SK-N-SH (cell line): Measurements from ENCODE around the gene RAD1. TPM values are rescaled to one million over a fixed set of nuclear protein-coding genes. Genes with fewer than 3 reads are reported as not detected.

ENCODE experiments used
- CTCF ChIA-PET: fragments of 300-600, 350-600 bp; formaldehyde crosslinking; extraction: SDS; loops from one replicate; lab custom pipeline; 2021; lab: Yijun Ruan, JAX
- POLR2A ChIA-PET: fragments of 350-600 bp; sonication (Branson Sonifier 250); formaldehyde crosslinking; extraction: SDS; loops from one replicate; lab custom pipeline; 2020; ENCODE audit warnings: antibody characterized with exemption, inconsistent platforms; lab: Yijun Ruan, JAX
- DNase-seq: peaks from one replicate; pipeline ENCODE4 v3.0.0; 2012
- H2AFZ ChIP-seq: fragments of 200-600 bp; sonication (generic); 2 replicates; pipeline ENCODE4 v1.8.1; 2016; ENCODE audit warnings: antibody characterized with exemption, mild to moderate bottlenecking, low read depth
- H3F3A ChIP-seq: fragments of 200-600 bp; sonication (generic); replicated peaks from 2 replicates; pipeline ENCODE3; 2016; ENCODE audit warnings: antibody characterized with exemption, mild to moderate bottlenecking; ENCODE audit not compliant: insufficient read depth
- H3K27ac ChIP-seq, 2 experiments: fragments of 200-500 bp in 1 of 2; fragments of 200-600 bp in 1 of 2; sonication (Bioruptor generic) in 1 of 2; sonication (generic), shearing (Covaris generic) in 1 of 2; 2 replicates each; pipeline versions ENCODE4 v1.5.1 to v1.6.1; 2014 to 2016; ENCODE audit warnings: low read depth in 2 of 2, inconsistent platforms in 1 of 2, low read length in 1 of 2, mild to moderate bottlenecking in 1 of 2, mixed read lengths in 1 of 2
- H3K27me3 ChIP-seq: fragments of 200-600 bp; sonication (generic), shearing (Covaris generic); 2 replicates; pipeline ENCODE4 v1.6.1; 2016; ENCODE audit warnings: mixed run types; ENCODE audit not compliant: insufficient read depth
- H3K36me3 ChIP-seq, 2 experiments: fragments of 200-500 bp in 1 of 2; fragments of 200-600 bp in 1 of 2; sonication (Bioruptor generic) in 1 of 2; sonication (generic) in 1 of 2; replicated peaks in 1 of 2; 2 replicates each; pipeline versions ENCODE3 to v1.5.1; 2014 to 2016; ENCODE audit warnings: low read length in 1 of 2, mild to moderate bottlenecking in 1 of 2; ENCODE audit not compliant: insufficient read depth in 2 of 2, control insufficient read depth in 1 of 2
- H3K4me1 ChIP-seq, 2 experiments: fragments of 200-500 bp in 1 of 2; fragments of 200-600 bp in 1 of 2; sonication (Bioruptor generic) in 1 of 2; sonication (generic), shearing (Covaris generic) in 1 of 2; 2 replicates each; pipeline versions ENCODE4 v1.5.1 to v1.6.1; 2014 to 2016; ENCODE audit warnings: low read depth in 1 of 2, low read length in 1 of 2, mixed run types in 1 of 2; ENCODE audit not compliant: insufficient read depth in 2 of 2, control insufficient read depth in 1 of 2
- H3K4me2 ChIP-seq: fragments of 200-600 bp; sonication (generic), shearing (Covaris generic); 2 replicates; pipeline ENCODE4 v1.6.1; 2017; ENCODE audit warnings: mixed run types
- H3K4me3 ChIP-seq, 2 experiments: fragments of 200-500 bp in 1 of 2; fragments of 200-600 bp in 1 of 2; sonication (Bioruptor generic) in 1 of 2; sonication (generic), shearing (Covaris generic) in 1 of 2; 2 replicates each; pipeline versions ENCODE4 v1.5.1 to v1.8.1; 2014 to 2016; ENCODE audit warnings: low read depth in 2 of 2, inconsistent platforms in 1 of 2, low read length in 1 of 2, mild to moderate bottlenecking in 1 of 2, mixed read lengths in 1 of 2, moderate library complexity in 1 of 2
- H3K79me2 ChIP-seq: fragments of 200-600 bp; sonication (generic); 2 replicates; pipeline ENCODE4 v1.8.1; 2017; ENCODE audit warnings: mild to moderate bottlenecking; ENCODE audit not compliant: insufficient read depth
- H3K9ac ChIP-seq: fragments of 200-600 bp; sonication (generic); 2 replicates; pipeline ENCODE4 v1.6.1; 2017; ENCODE audit warnings: mixed run types
- H3K9me2 ChIP-seq: fragments of 200-600 bp; sonication (generic); 2 replicates; pipeline ENCODE4 v1.6.1; 2017; ENCODE audit warnings: mixed run types
- H3K9me3 ChIP-seq: fragments of 200-600 bp; sonication (generic); 2 replicates; pipeline ENCODE4 v1.6.1; 2017; ENCODE audit warnings: mixed run types, mild to moderate bottlenecking, moderate library complexity
- H4K20me1 ChIP-seq: fragments of 200-600 bp; sonication (generic); 2 replicates; pipeline ENCODE4 v1.6.1; 2017; ENCODE audit warnings: mild to moderate bottlenecking, mixed run types; ENCODE audit not compliant: insufficient read depth
- ELF1 ChIP-seq: IDR thresholded peaks from 2 replicates; pipeline ENCODE4 v1.4.0; 2012
- EZH2phosphoT487 ChIP-seq: fragments of 200-600 bp; sonication (generic); IDR thresholded peaks from 2 replicates; pipeline ENCODE4 v1.6.1; 2017; ENCODE audit warnings: low read depth, mixed run types, mild to moderate bottlenecking, antibody characterized with exemption, moderate library complexity, borderline replicate concordance
- FOSL2 ChIP-seq: IDR thresholded peaks from 2 replicates; pipeline ENCODE4 v1.4.0; 2012; ENCODE audit warnings: low read depth, mild to moderate bottlenecking, moderate library complexity, borderline replicate concordance
- FOXJ3 ChIP-seq: sonication (generic); formaldehyde crosslinking; IDR thresholded peaks from 2 replicates; pipeline ENCODE4 v1.5.1; 2020; ENCODE audit warnings: mild to moderate bottlenecking, missing genetic modification reagents
- NRF1 ChIP-seq: IDR thresholded peaks from 2 replicates; pipeline ENCODE4 v1.6.1; 2012; ENCODE audit warnings: low read depth, mild to moderate bottlenecking, low read length
- PBX3 ChIP-seq: IDR thresholded peaks from 2 replicates; pipeline ENCODE4; 2012
- RCOR1 ChIP-seq: fragments of 150-350 bp; IDR thresholded peaks from 2 replicates; pipeline ENCODE4 v1.6.1; 2017; ENCODE audit warnings: antibody characterized with exemption, low read length
- SMC3 ChIP-seq: IDR thresholded peaks from 2 replicates; pipeline ENCODE4 v1.6.1; 2012; ENCODE audit warnings: low read depth, low read length, improper control_type of control experiment
- USF1 ChIP-seq: IDR thresholded peaks from 2 replicates; pipeline ENCODE4 v1.4.0; 2012; ENCODE audit warnings: low read depth, borderline replicate concordance
- YY1 ChIP-seq: IDR thresholded peaks from 2 replicates; pipeline ENCODE4 v1.4.0; 2012; ENCODE audit warnings: low read depth, mild to moderate bottlenecking
- WGBS: methylation state at CpG from one replicate; pipeline ENCODE4 v1.1.6; 2017; ENCODE audit warnings: low lambda C conversion rate; 5-methylcytosine and 5-hydroxymethylcytosine counted together
- polyA plus RNA-seq, 3 experiments: library from polyadenylated mRNA; depleted of rRNA; stranded (reverse); fragments of >200 nt; gene quantifications; 2 replicates each; pipeline ENCODE4 v1.2.3, GENCODE V29; 2012
- TF ChIP-seq, protein P1 (sequence below): fragments of 150-350 bp; IDR thresholded peaks from 2 replicates; pipeline ENCODE4 v1.6.1; 2016; ENCODE audit warnings: mild to moderate bottlenecking, low read depth, low read length
- TF ChIP-seq, protein P2 (sequence below): IDR thresholded peaks from 2 replicates; pipeline ENCODE4 v1.6.1; 2012; ENCODE audit warnings: mild to moderate bottlenecking, low read depth, low read length, moderate library complexity

RAD1 gene
- polyA plus RNA-seq, 1 of the 3 experiments (the other 2 are of a cell fraction): 21.2 TPM

DNA sequence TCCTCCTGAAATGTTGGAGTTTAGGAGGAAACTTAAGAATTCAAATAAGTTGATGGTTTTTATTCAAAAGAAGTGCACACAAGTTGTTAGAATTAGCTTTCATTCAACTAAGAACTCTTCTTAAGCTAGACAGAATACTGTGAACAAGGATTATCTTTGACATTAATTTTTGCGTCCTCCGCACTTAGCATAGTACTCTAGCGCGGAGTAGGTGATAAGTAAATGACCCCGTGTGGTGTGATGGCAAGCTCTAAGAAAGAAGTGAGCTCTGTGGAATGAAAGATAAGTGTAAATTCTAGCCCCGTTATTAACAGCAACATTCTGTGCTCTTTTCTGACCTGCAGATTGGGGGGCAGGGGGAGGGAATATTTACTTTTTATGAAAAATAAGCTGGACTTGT lies 1.2 kb upstream of the RAD1 start:
- Histone ChIP-seq H3K9me3 (no peaks in the 10 kb centered on the region), H4K20me1 (no peaks in the 10 kb centered on the region), H3K4me3 (peak overlapping the region; percentile 96 to 100), H3K9me2 (no peaks in the 10 kb centered on the region)
- no peak for DNase-seq
- TF ChIP-seq FOXJ3: no peak
- TF ChIP-seq EZH2phosphoT487: no peak
- TF ChIP-seq USF1: no peak
- TF ChIP-seq RCOR1: no peak
- no peak for TF ChIP-seq ELF1
- TF ChIP-seq NRF1: no peak
- TF ChIP-seq, protein P1, sequence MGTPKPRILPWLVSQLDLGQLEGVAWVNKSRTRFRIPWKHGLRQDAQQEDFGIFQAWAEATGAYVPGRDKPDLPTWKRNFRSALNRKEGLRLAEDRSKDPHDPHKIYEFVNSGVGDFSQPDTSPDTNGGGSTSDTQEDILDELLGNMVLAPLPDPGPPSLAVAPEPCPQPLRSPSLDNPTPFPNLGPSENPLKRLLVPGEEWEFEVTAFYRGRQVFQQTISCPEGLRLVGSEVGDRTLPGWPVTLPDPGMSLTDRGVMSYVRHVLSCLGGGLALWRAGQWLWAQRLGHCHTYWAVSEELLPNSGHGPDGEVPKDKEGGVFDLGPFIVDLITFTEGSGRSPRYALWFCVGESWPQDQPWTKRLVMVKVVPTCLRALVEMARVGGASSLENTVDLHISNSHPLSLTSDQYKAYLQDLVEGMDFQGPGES: no peak
- no peak for TF ChIP-seq SMC3
- no peak for TF ChIP-seq FOSL2
- TF ChIP-seq, all 33 proteins: peak for 0
- peak overlapping the region; percentile 88 for H3K9ac ChIP-seq
- H3K27ac ChIP-seq: peak overlapping the region in 1 of 2 experiments; percentile 83; a peak in 2 of 4 replicates
- H3F3A ChIP-seq: peaks cover 15% of the 10 kb centered on the region
- peaks cover 12 to 16% of the 10 kb centered on the region in 2 experiments for H3K4me1 ChIP-seq
- POLR2A ChIA-PET: interaction anchor here (0.9 to 1.8 kb wide), 2 partner anchors 13 kb away, joined by 4 to 32 read pairs; partner anchors contain the start of gene DNAJC21
- H3K27me3 ChIP-seq: no peaks in the 10 kb centered on the region
- no peak overlapping the region for H2AFZ ChIP-seq
- peaks cover 97% of the 10 kb centered on the region for H3K79me2 ChIP-seq
- 5% methylated on average over 6 of the region's 6 CpGs for WGBS
- CTCF ChIA-PET: interaction anchor here (0.9 to 1.6 kb wide), 2 partner anchors 14 to 19 kb away, joined by 3 to 4 read pairs; no protein-coding TSS in a partner anchor
- peak overlapping the region; percentile 78 for H3K4me2 ChIP-seq
- H3K36me3 ChIP-seq: peaks cover 36 to 42% of the 10 kb centered on the region in 2 experiments

DNA sequence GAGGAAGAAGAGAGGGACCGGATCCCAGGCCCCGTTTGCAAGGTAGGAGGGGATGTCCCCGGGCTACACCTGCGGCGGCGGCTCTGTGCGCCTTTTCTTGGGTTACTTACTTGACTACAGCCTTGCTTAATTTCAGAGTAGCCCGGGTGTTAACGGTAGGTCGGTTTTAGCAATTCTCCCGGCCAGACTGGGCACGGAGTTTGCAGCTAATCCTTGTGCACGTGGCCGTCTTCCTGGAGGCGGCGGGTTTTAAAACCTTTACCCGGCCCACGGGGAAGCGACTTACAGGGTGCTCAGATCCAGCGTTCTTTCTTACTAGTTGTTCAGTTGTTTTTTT lies 520 bp upstream of the RAD1 start:
- ChIA-PET POLR2A (interaction anchor here (1.1 to 1.8 kb wide), 5 partner anchors 8 to 908 kb away, joined by 3 to 32 read pairs (median 8); partner anchors contain the start of genes AMACR, DNAJC21 and RAI14), CTCF (interaction anchor here (0.9 to 1.9 kb wide), 5 partner anchors 14 to 441 kb away, joined by 3 to 6 read pairs (median 4); no protein-coding TSS in a partner anchor)
- TF ChIP-seq USF1 (no peak), FOXJ3 (0 out of 2 replicates have a peak, but pooled peaks have one; percentile 1), PBX3 (no peak), YY1 (peak; percentile 2; the same call in 1 of the 2 replicates)
- TF ChIP-seq, protein P2, sequence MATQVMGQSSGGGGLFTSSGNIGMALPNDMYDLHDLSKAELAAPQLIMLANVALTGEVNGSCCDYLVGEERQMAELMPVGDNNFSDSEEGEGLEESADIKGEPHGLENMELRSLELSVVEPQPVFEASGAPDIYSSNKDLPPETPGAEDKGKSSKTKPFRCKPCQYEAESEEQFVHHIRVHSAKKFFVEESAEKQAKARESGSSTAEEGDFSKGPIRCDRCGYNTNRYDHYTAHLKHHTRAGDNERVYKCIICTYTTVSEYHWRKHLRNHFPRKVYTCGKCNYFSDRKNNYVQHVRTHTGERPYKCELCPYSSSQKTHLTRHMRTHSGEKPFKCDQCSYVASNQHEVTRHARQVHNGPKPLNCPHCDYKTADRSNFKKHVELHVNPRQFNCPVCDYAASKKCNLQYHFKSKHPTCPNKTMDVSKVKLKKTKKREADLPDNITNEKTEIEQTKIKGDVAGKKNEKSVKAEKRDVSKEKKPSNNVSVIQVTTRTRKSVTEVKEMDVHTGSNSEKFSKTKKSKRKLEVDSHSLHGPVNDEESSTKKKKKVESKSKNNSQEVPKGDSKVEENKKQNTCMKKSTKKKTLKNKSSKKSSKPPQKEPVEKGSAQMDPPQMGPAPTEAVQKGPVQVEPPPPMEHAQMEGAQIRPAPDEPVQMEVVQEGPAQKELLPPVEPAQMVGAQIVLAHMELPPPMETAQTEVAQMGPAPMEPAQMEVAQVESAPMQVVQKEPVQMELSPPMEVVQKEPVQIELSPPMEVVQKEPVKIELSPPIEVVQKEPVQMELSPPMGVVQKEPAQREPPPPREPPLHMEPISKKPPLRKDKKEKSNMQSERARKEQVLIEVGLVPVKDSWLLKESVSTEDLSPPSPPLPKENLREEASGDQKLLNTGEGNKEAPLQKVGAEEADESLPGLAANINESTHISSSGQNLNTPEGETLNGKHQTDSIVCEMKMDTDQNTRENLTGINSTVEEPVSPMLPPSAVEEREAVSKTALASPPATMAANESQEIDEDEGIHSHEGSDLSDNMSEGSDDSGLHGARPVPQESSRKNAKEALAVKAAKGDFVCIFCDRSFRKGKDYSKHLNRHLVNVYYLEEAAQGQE: no peak
- H3K27ac ChIP-seq: peak overlapping the region; percentile 83 to 89
- WGBS: 2% methylated on average over 15 of the region's 20 CpGs
- H4K20me1 ChIP-seq: no peaks in the 10 kb centered on the region
- peak overlapping the region; percentile 88 for H3K9ac ChIP-seq
- H2AFZ ChIP-seq: peak overlapping the region; percentile 89
- no peak for DNase-seq
- peaks cover 36 to 42% of the 10 kb centered on the region in 2 experiments for H3K36me3 ChIP-seq
- H3K4me1 ChIP-seq: peaks cover 12 to 16% of the 10 kb centered on the region in 2 experiments
- peaks cover 13% of the 10 kb centered on the region for H3F3A ChIP-seq
- no peaks in the 10 kb centered on the region for H3K9me2 ChIP-seq
- H3K4me2 ChIP-seq: peak overlapping the region; percentile 78
- no peaks in the 10 kb centered on the region for H3K9me3 ChIP-seq
- H3K79me2 ChIP-seq: peaks cover 97% of the 10 kb centered on the region
- H3K27me3 ChIP-seq: no peaks in the 10 kb centered on the region
- H3K4me3 ChIP-seq: peak overlapping the region; percentile 96 to 100
